H54 (cell line): ENCODE measurements around the gene CYTIP.

Source experiments
- DNase-seq: peaks from one replicate; pipeline ENCODE4 v3.0.0; 2011; ENCODE audit warnings: low spot score, mixed read lengths; ENCODE audit not compliant: insufficient read length
- FAIRE-seq: peaks from 3 replicates; lab custom pipeline; 2011; peaks lifted over from hg19 to GRCh38; lab: Jason Lieb, UNC
- POLR2A ChIP-seq: IDR thresholded peaks from 2 replicates; pipeline ENCODE4 v1.6.1; 2011; ENCODE audit warnings: low read depth, mild to moderate bottlenecking, low read length

The CYTIP gene

GRCh38 chr2:157475722-157476390 lies 32.0 kb upstream of the CYTIP start:
- no peak for DNase-seq
- no peak for TF ChIP-seq POLR2A
- no peak for FAIRE-seq

- DNase-seq (no peak), FAIRE-seq (no peak)
These were observed 29.7 kb upstream of the CYTIP start for GRCh38 chr2:157473581-157473980.

GRCh38 chr2:157471078-157471477 lies 27.2 kb upstream of the CYTIP start:
- DNase-seq (no peak), FAIRE-seq (no peak)

More at GRCh38 chr2:157473581-157473980, 29.7 kb upstream of the CYTIP start:
- TF ChIP-seq POLR2A, result no peak

GRCh38 chr2:157470321-157470720 lies 26.4 kb upstream of the CYTIP start:
- DNase-seq (no peak), FAIRE-seq (no peak)
- TF ChIP-seq POLR2A, result no peak

More at GRCh38 chr2:157471078-157471477, 27.2 kb upstream of the CYTIP start:
- TF ChIP-seq POLR2A, result no peak

GRCh38 chr2:157469726-157470125 lies 25.8 kb upstream of the CYTIP start:
- FAIRE-seq, result no peak
- TF ChIP-seq POLR2A, result no peak

GRCh38 chr2:157468931-157469708 lies 25.2 kb upstream of the CYTIP start:
- DNase-seq (no peak), FAIRE-seq (no peak)
- no peak for TF ChIP-seq POLR2A

More at GRCh38 chr2:157469726-157470125, 25.8 kb upstream of the CYTIP start:
- no peak for DNase-seq

GRCh38 chr2:157466764-157467163 lies 22.9 kb upstream of the CYTIP start:
- FAIRE-seq (no peak), DNase-seq (no peak)
- no peak for TF ChIP-seq POLR2A

GRCh38 chr2:157465554-157465953 lies 21.7 kb upstream of the CYTIP start:
- no peak for FAIRE-seq
- DNase-seq, result no peak
- TF ChIP-seq POLR2A, result no peak

GRCh38 chr2:157463002-157463401 lies 19.1 kb upstream of the CYTIP start:
- FAIRE-seq, result no peak
- TF ChIP-seq POLR2A, result no peak

GRCh38 chr2:157460897-157461296 lies 17.0 kb upstream of the CYTIP start:
- DNase-seq (no peak), FAIRE-seq (no peak)
- no peak for TF ChIP-seq POLR2A

More at GRCh38 chr2:157463002-157463401, 19.1 kb upstream of the CYTIP start:
- no peak for DNase-seq

- TF ChIP-seq POLR2A, result no peak
- FAIRE-seq, result no peak
- no peak for DNase-seq
These were observed 16.5 kb upstream of the CYTIP start for GRCh38 chr2:157460384-157460837.

- FAIRE-seq (no peak), DNase-seq (no peak)
- TF ChIP-seq POLR2A, result no peak
These were observed 15.6 kb upstream of the CYTIP start for GRCh38 chr2:157459486-157459885.

- DNase-seq, result no peak
- no peak for FAIRE-seq
- TF ChIP-seq POLR2A, result no peak
These were observed 3.9 kb upstream of the CYTIP start for GRCh38 chr2:157447741-157448140.

- no peak for TF ChIP-seq POLR2A
- FAIRE-seq (no peak), DNase-seq (no peak)
These were observed 3.1 kb upstream of the CYTIP start for GRCh38 chr2:157447031-157447430.
